Stimulated activated naive CD8-positive, alpha-beta T cell treated with anti-CD3 and anti-CD28 coated beads, Interleukin-15, amount 100 ng/mL, for 72 hours (primary cell): ENCODE data around the gene COL1A2.

Source experiments
- ATAC-seq: fragments of 150-1000 bp; cut with Tn5 transposase; 2 replicates; pipeline ENCODE4 v1.10.0; 2021; ENCODE audit warnings: mild to moderate bottlenecking, moderate library complexity
- DNase-seq, 2 donors: peaks; one replicate each; pipeline ENCODE4 v3.0.0; 2021 to 2022
- H3K27ac Mint-ChIP-seq, 2 donors: one replicate each; pipeline ENCODE4 v1.8.0; 2022; ENCODE audit warnings: mild to moderate bottlenecking in 2 of 2, mixed read lengths in 2 of 2, moderate library complexity in 2 of 2
- H3K27me3 Mint-ChIP-seq: one replicate; pipeline ENCODE4 v1.8.0; 2022; ENCODE audit warnings: mixed read lengths
- H3K4me1 Mint-ChIP-seq: one replicate; pipeline ENCODE4 v1.8.0; 2022; ENCODE audit warnings: mild to moderate bottlenecking, mixed read lengths
- H3K4me3 Mint-ChIP-seq, 2 donors: one replicate each; pipeline ENCODE4 v1.8.0; 2022; ENCODE audit warnings: mild to moderate bottlenecking in 2 of 2, mixed read lengths in 2 of 2, moderate library complexity in 1 of 2
- H3K9me3 Mint-ChIP-seq, 2 donors: one replicate each; pipeline ENCODE4 v1.8.0; 2022; ENCODE audit warnings: mixed read lengths in 2 of 2

Gene COL1A2

GRCh38 chr7:94452239-94452638, 57.5 kb downstream of the COL1A2 start:
- no peak overlapping the region for H3K27ac Mint-ChIP-seq
- DNase-seq = no peak
- no peaks in the 10 kb centered on the region for H3K27me3 Mint-ChIP-seq
- H3K4me3 Mint-ChIP-seq = no peak overlapping the region
- no peaks in the 10 kb centered on the region for H3K4me1 Mint-ChIP-seq
- H3K9me3 Mint-ChIP-seq = no peaks in the 10 kb centered on the region
- ATAC-seq = no peak

DNA sequence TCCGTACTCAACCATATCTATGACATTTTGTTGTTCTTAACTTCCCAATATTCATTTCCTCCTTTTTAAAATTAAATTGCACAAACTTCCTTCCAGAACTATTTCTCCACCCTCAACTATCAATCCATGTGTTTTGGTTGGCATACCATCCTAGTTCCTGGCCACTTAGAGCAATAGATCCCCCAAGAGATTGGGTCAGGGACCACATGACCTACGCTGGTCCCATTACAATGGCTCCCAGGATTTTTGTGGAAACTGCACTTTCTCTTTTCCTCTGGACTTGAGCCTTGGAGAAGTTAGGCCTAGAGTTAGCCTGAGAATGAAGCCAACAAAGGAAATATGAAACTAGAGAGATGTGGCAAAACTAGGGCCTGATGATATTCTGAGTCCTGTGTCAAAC, 59.2 kb downstream of the COL1A2 start:
- no peaks in the 10 kb centered on the region for H3K9me3 Mint-ChIP-seq
- no peak overlapping the region for H3K27ac Mint-ChIP-seq
- no peaks in the 10 kb centered on the region for H3K4me1 Mint-ChIP-seq
- ATAC-seq (no peak), DNase-seq (no peak)
- no peaks in the 10 kb centered on the region for H3K27me3 Mint-ChIP-seq
- H3K4me3 Mint-ChIP-seq = no peak overlapping the region

- H3K4me1 Mint-ChIP-seq = no peaks in the 10 kb centered on the region
- DNase-seq (no peak), ATAC-seq (no peak)
- H3K4me3 Mint-ChIP-seq = no peak overlapping the region
- H3K9me3 Mint-ChIP-seq = no peaks in the 10 kb centered on the region
- no peaks in the 10 kb centered on the region for H3K27me3 Mint-ChIP-seq
- no peak overlapping the region for H3K27ac Mint-ChIP-seq
Measured at GRCh38 chr7:94458041-94458440, 63.3 kb downstream of the COL1A2 start.

DNA sequence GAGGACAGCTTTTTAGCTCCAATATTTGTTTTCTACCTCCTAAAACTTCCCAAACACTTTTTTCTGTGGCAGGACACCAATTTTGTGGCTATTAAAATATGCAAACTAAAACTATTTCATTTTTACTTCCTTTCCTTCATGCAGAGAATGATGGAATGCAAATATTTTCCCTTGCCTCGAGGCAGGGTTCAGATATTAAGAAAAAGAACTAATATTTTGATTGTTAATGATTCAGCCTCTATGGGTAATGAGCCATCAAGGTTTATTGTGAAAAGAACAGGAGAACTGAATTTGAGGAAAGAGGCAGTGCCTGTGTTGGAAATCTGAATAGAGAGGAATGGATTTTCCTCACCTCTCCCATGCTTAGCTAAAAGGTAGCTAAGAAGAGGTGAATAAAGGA, 71.8 kb downstream of the COL1A2 start:
- H3K4me1 Mint-ChIP-seq = no peaks in the 10 kb centered on the region
- H3K27me3 Mint-ChIP-seq = no peaks in the 10 kb centered on the region
- ATAC-seq (no peak), DNase-seq (no peak)
- H3K27ac Mint-ChIP-seq = no peak overlapping the region
- H3K9me3 Mint-ChIP-seq = peaks cover 0 to 5% of the 10 kb centered on the region in 2 donors
- H3K4me3 Mint-ChIP-seq = no peak overlapping the region

DNA sequence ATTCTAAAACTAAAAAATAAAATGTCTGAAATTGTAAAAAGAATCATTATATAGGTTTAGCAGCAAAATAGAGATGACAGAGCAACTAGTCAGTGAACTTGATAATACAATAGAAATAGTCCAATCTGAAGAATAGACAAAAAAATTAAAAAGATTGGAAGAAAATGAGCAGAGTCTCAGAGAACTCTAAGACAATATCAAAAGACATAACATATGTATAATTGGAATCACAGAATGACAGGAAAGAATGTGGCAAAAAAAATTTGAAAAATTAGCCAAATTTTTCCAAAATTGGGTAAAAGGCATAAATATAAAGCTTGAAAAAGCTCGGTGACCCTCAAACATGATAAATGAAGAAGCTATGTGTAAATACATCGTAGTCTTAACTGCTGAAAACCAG, 76.9 kb downstream of the COL1A2 start:
- peaks cover 0 to 5% of the 10 kb centered on the region in 2 donors for H3K9me3 Mint-ChIP-seq
- H3K4me1 Mint-ChIP-seq = no peaks in the 10 kb centered on the region
- no peak overlapping the region for H3K27ac Mint-ChIP-seq
- no peaks in the 10 kb centered on the region for H3K27me3 Mint-ChIP-seq
- H3K4me3 Mint-ChIP-seq = no peak overlapping the region
- DNase-seq = no peak
- ATAC-seq = no peak

- Mint-ChIP-seq H3K4me1 (no peaks in the 10 kb centered on the region), H3K9me3 (peaks cover 0 to 5% of the 10 kb centered on the region in 2 donors), H3K27me3 (no peaks in the 10 kb centered on the region), H3K4me3 (no peak overlapping the region), H3K27ac (no peak overlapping the region)
- ATAC-seq (no peak), DNase-seq (no peak)
Measured at GRCh38 chr7:94472608-94473007, 77.9 kb downstream of the COL1A2 start.

- Mint-ChIP-seq H3K27ac (no peak overlapping the region), H3K27me3 (no peaks in the 10 kb centered on the region), H3K4me3 (no peak overlapping the region), H3K4me1 (no peaks in the 10 kb centered on the region), H3K9me3 (peaks cover 0 to 3% of the 10 kb centered on the region in 2 donors)
- DNase-seq = no peak
- ATAC-seq = no peak
Measured at GRCh38 chr7:94476251-94476840, 81.7 kb downstream of the COL1A2 start.

GRCh38 chr7:94477878-94478277, 83.2 kb downstream of the COL1A2 start:
- peaks cover 0 to 3% of the 10 kb centered on the region in 2 donors for H3K9me3 Mint-ChIP-seq
- DNase-seq (no peak), ATAC-seq (no peak)
- H3K4me3 Mint-ChIP-seq = no peak overlapping the region
- peaks cover 4% of the 10 kb centered on the region for H3K27me3 Mint-ChIP-seq
- H3K27ac Mint-ChIP-seq = no peak overlapping the region
- no peaks in the 10 kb centered on the region for H3K4me1 Mint-ChIP-seq

DNA sequence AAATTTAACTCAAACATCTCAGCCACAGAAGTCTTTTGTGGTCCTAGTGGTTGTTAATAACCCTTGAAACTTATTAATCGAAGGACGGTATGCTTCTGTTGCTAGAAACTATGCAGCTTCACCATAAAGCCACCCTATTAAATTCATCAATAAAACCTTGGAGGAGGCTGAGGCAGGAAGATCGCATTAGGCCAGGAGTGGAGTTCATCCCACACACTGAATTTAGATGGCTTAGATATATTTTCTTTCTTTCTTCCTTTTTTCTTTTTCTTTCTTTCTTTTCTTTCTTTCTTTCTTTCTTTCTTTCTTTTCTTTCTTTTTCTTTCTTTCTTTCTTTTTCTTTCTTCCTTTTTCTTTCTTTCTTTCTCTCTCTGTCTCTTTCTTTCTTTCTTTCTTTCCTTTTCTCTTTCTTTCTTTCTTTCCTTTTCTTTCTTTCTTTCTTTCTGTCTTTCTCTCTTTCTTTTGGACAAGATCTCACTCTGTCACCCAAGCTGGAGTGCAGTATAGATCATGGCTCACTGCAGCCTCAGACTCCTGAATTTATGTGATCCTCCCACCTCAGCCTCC, 84.0 kb downstream of the COL1A2 start:
- Mint-ChIP-seq H3K4me1 (no peaks in the 10 kb centered on the region), H3K9me3 (peaks cover 0 to 3% of the 10 kb centered on the region in 2 donors), H3K4me3 (no peak overlapping the region), H3K27ac (no peak overlapping the region), H3K27me3 (peaks cover 13% of the 10 kb centered on the region)
- ATAC-seq (no peak), DNase-seq (no peak)
